Psoas muscle (tissue), 8 donors: ENCODE data around the gene DAZAP2. TPM values are rescaled to one million over a fixed set of nuclear protein-coding genes. Genes with fewer than 3 reads are reported as not detected.
"Not testable (repeated sequence)": the region's sequence is repeated elsewhere in the genome, so short reads cannot be mapped to it uniquely, and the experiment has no call there.

Source experiments
- ATAC-seq, 4 donors: fragments of 200-7000 bp; cut with Tn5 transposase; one replicate each; pipeline ENCODE4 v1.9.1; 2020; ENCODE audit warnings: moderate library complexity in 3 of 4, mild to moderate bottlenecking in 2 of 4
- DNase-seq, 2 donors: peaks; one replicate each; pipeline ENCODE4 v3.0.0-alpha.2; 2020
- H3K27ac ChIP-seq: fragments of 200-600 bp; one replicate; pipeline ENCODE4 v1.8.0; 2022
- H3K27me3 ChIP-seq, 3 donors: fragments of 200-600 bp in 1 of 3; one replicate each; pipeline versions ENCODE4 v1.6.1 to v1.8.0; 2013 to 2022; ENCODE audit warnings: low read length in 2 of 3, mild to moderate bottlenecking in 2 of 3, moderate library complexity in 1 of 3; ENCODE audit not compliant: insufficient read depth in 3 of 3
- H3K36me3 ChIP-seq, 2 donors: fragments of 200-600 bp in 1 of 2; one replicate each; pipeline versions ENCODE4 v1.6.1 to v1.8.0; 2013 to 2022; ENCODE audit warnings: low read depth in 1 of 2, mild to moderate bottlenecking in 1 of 2, moderate library complexity in 1 of 2; ENCODE audit not compliant: insufficient read depth in 1 of 2
- H3K4me1 ChIP-seq: fragments of 200-600 bp; one replicate; pipeline ENCODE4 v1.8.0; 2022
- H3K4me3 ChIP-seq: fragments of 200-600 bp; one replicate; pipeline ENCODE4 v1.8.0; 2022; ENCODE audit warnings: mild to moderate bottlenecking
- H3K9me3 ChIP-seq: fragments of 200-600 bp; one replicate; pipeline ENCODE4 v1.8.0; 2022
- CTCF ChIP-seq: fragments of 200-600 bp; IDR thresholded peaks from one replicate; pipeline ENCODE4 v1.8.0; 2022; ENCODE audit warnings: antibody characterized with exemption
- WGBS, 3 donors: extraction: QIAGEN DNeasy Blood & Tissue Kit; methylation state at CpG; one replicate each; pipeline versions ENCODE4 v1.1.6 to v1.1.7; 2013; 5-methylcytosine and 5-hydroxymethylcytosine counted together
- intact Hi-C, 2 donors: fragments of 100-400 bp; cut with DNase I; formaldehyde crosslinking; loops; one replicate each; pipeline versions ENCODE4 v1.11.0 to v1.14.2; 2022
- polyA plus RNA-seq, 3 donors: library from polyadenylated mRNA; stranded (reverse); fragments of 200-250 nt; gene quantifications; one replicate each; pipeline ENCODE4 v1.2.3, GENCODE V29; 2013
- total RNA-seq, 4 donors: library from RNA; stranded (reverse); fragmentation: NEBNext Ultra II Directional in 2 of 4; extraction: Animal tissue kit (Norgen Biotek cat#: 25700) in 2 of 4; gene quantifications; one replicate each; pipeline versions ENCODE4 v1.2.1 to v1.2.4, GENCODE V29; 2021 to 2023
- donor health status: healthy with polysubstance abuse.
- donor health status: DM: no; HTN: no; CAD: no; lungs with moderate emphysema.
- donor health status: Bipolar disorder and iron deficiency.
- donor health status: healthy.
- donor health status: DM: yes; HTN: yes; CAD: no.
- donor health status: DM: no; HTN: no; CAD: no.
- donor health status: DM: no; HTN: no; CAD: no.
- donor health status: DM: yes; HTN: yes; CAD: no.

Gene DAZAP2
- total and polyA plus RNA-seq, 7 donors = 62.4 to 217 (median 149) TPM

- intact Hi-C loops = loop anchor here (5.0 kb wide), 1 partner anchor 77 kb away; no protein-coding TSS in a partner anchor
- TF ChIP-seq CTCF = no peak
- H3K4me3 ChIP-seq = no peak overlapping the region
These were observed 26.4 kb downstream of the DAZAP2 start for GRCh38 chr12:51265024-51265423.

GRCh38 chr12:51269174-51270066 is 30.8 kb downstream of the DAZAP2 start:
- intact Hi-C loops = loop anchor here (5.0 kb wide), 2 partner anchors 73 to 263 kb away; no protein-coding TSS in a partner anchor
- ATAC-seq (peak; percentile 58 to 73 (median 64)), DNase-seq (peak; percentile 31 to 60)
- peak; percentile 30 for TF ChIP-seq CTCF
- Histone ChIP-seq H3K27ac (peak overlapping the region; percentile 36), H3K27me3 (peaks cover 0 to 29% (median 0%) of the 10 kb centered on the region in 3 donors), H3K9me3 (no peaks in the 10 kb centered on the region), H3K4me1 (no peaks in the 10 kb centered on the region), H3K4me3 (peak overlapping the region; percentile 77), H3K36me3 (no peaks in the 10 kb centered on the region)
- 13 to 34% (median 19%) methylated on average over 19 to 59 of the region's 59 CpGs for WGBS, 3 donors

More at GRCh38 chr12:51265024-51265423, 26.4 kb downstream of the DAZAP2 start:
- Histone ChIP-seq H3K9me3 (no peaks in the 10 kb centered on the region), H3K27ac (no peak overlapping the region), H3K4me1 (no peaks in the 10 kb centered on the region), H3K27me3 (peaks cover 0 to 7% (median 0%) of the 10 kb centered on the region in 3 donors), H3K36me3 (no peaks in the 10 kb centered on the region)
- DNase-seq (no peak), ATAC-seq (no peak)

GRCh38 chr12:51270067-51270950 is 31.7 kb downstream of the DAZAP2 start, which contains the start of gene SMAGP:
Gene SMAGP, minus strand, starts transcription at chr12:51270415. Its CDS starts 1,137 bp downstream, at chr12:51269278.
- intact Hi-C loops = loop anchor here in 1 of 2 donors (5.0 kb wide), 1 partner anchor 262 kb away; no protein-coding TSS in a partner anchor
- 1% methylated on average over 54 to 83 of the region's 83 CpGs for WGBS, 3 donors
- Histone ChIP-seq H3K36me3 (no peaks in the 10 kb centered on the region), H3K27me3 (peaks cover 0 to 29% (median 0%) of the 10 kb centered on the region in 3 donors), H3K27ac (peak within 1 kb of the TSS; percentile 36), H3K4me1 (no peaks in the 10 kb centered on the region), H3K9me3 (no peaks in the 10 kb centered on the region), H3K4me3 (peak within 1 kb of the TSS; percentile 77)
- TF ChIP-seq CTCF = no peak
- DNase-seq = peak; percentile 52 to 68
- ATAC-seq = peak; percentile 64 to 75 (median 70)

- peak; percentile 47 to 56 (median 54) for ATAC-seq
- H3K27ac ChIP-seq = no peak overlapping the region
These were observed 32.4 kb downstream of the DAZAP2 start for GRCh38 chr12:51270951-51271518.

GRCh38 chr12:51272810-51273209 is 34.2 kb downstream of the DAZAP2 start:
- not testable (repeated sequence) for H3K4me3 ChIP-seq, ATAC-seq, H3K4me1 ChIP-seq, H3K27ac ChIP-seq, DNase-seq, H3K36me3 ChIP-seq, H3K9me3 ChIP-seq
- 87 to 95% (median 91%) methylated on average over 7 of the region's 7 CpGs for WGBS, 3 donors
- peaks cover 0 to 29% (median 0%) of the 10 kb centered on the region in 3 donors for H3K27me3 ChIP-seq
- intact Hi-C loops = loop anchor here in 1 of 2 donors (5.0 kb wide), 1 partner anchor 259 kb away; no protein-coding TSS in a partner anchor

More at GRCh38 chr12:51270951-51271518, 32.4 kb downstream of the DAZAP2 start:
- no peak for DNase-seq
- H3K27me3 ChIP-seq = peaks cover 0 to 29% (median 0%) of the 10 kb centered on the region in 3 donors
- intact Hi-C loops = loop anchor here in 1 of 2 donors (5.0 kb wide), 1 partner anchor 261 kb away; no protein-coding TSS in a partner anchor
- no peaks in the 10 kb centered on the region for H3K9me3 ChIP-seq
- 52 to 55% (median 54%) methylated on average over 9 of the region's 9 CpGs for WGBS, 3 donors
- H3K4me1 ChIP-seq = no peaks in the 10 kb centered on the region
- no peak for TF ChIP-seq CTCF
- H3K4me3 ChIP-seq = peak overlapping the region; percentile 77
- no peaks in the 10 kb centered on the region for H3K36me3 ChIP-seq
